Neural progenitor cell (in vitro differentiated cells): ENCODE measurements around the gene ADCY2. TPM values are rescaled to one million over a fixed set of nuclear protein-coding genes. Genes with fewer than 3 reads are reported as not detected.

Source experiments
- DNase-seq: peaks from one replicate; pipeline ENCODE4 v3.0.0-alpha.2; 2016; ENCODE audit warnings: low spot score
- H2AFZ ChIP-seq: fragments of 200-600 bp; sonication (generic); replicated peaks from 2 replicates; pipeline ENCODE4 v1.6.1; 2016; ENCODE audit warnings: antibody characterized with exemption
- H3F3A ChIP-seq: fragments of 200-600 bp; sonication (generic); 2 replicates; pipeline ENCODE4 v1.6.1; 2016; ENCODE audit warnings: antibody characterized with exemption, low read depth
- H3K27ac ChIP-seq: fragments of 200-600 bp; sonication (generic); 2 replicates; pipeline ENCODE4 v1.5.1; 2016; ENCODE audit warnings: mild to moderate bottlenecking
- H3K27me3 ChIP-seq: fragments of 200-600 bp; sonication (generic); 2 replicates; pipeline ENCODE4 v1.6.1; 2016; ENCODE audit warnings: mild to moderate bottlenecking, moderate library complexity
- H3K36me3 ChIP-seq: fragments of 200-600 bp; sonication (generic); 2 replicates; pipeline ENCODE4 v1.5.1; 2016
- H3K4me1 ChIP-seq: fragments of 200-600 bp; sonication (generic); 2 replicates; pipeline ENCODE4 v1.6.1; 2016; ENCODE audit warnings: mixed run types
- H3K4me2 ChIP-seq: fragments of 200-600 bp; sonication (generic); 2 replicates; pipeline ENCODE4 v1.6.1; 2016
- H3K4me3 ChIP-seq: fragments of 200-600 bp; sonication (generic); 2 replicates; pipeline ENCODE4 v1.5.1; 2016
- H3K79me2 ChIP-seq: fragments of 200-600 bp; sonication (generic); 2 replicates; pipeline ENCODE4 v1.6.1; 2016; ENCODE audit warnings: low read depth
- H3K9ac ChIP-seq: fragments of 200-600 bp; sonication (generic); 2 replicates; pipeline ENCODE4 v1.6.1; 2016
- H3K9me3 ChIP-seq: fragments of 200-600 bp; sonication (generic); 2 replicates; pipeline ENCODE4 v1.5.1; 2016; ENCODE audit warnings: low read depth
- H4K20me1 ChIP-seq: fragments of 200-600 bp; sonication (generic); 2 replicates; pipeline ENCODE4 v1.6.1; 2016; ENCODE audit warnings: low read depth
- H3K27ac Mint-ChIP-seq: 3 replicates; pipeline ENCODE4 v1.8.0; 2021; ENCODE audit warnings: mixed read lengths
- H3K27me3 Mint-ChIP-seq: 2 replicates; pipeline ENCODE4 v1.8.0; 2022; ENCODE audit warnings: low read depth, mild to moderate bottlenecking, inconsistent platforms, moderate library complexity, mixed read lengths; ENCODE audit not compliant: insufficient read depth
- H3K36me3 Mint-ChIP-seq: 3 replicates; pipeline ENCODE4 v1.8.0; 2021; ENCODE audit warnings: mixed read lengths
- H3K4me1 Mint-ChIP-seq: 3 replicates; pipeline ENCODE4 v1.8.0; 2021; ENCODE audit warnings: mixed read lengths
- H3K4me3 Mint-ChIP-seq: 3 replicates; pipeline ENCODE4 v1.8.0; 2021; ENCODE audit warnings: mild to moderate bottlenecking, moderate library complexity, mixed read lengths
- H3K9me3 Mint-ChIP-seq: 3 replicates; pipeline ENCODE4 v1.8.0; 2020; ENCODE audit warnings: mixed read lengths
- CTCF ChIP-seq: fragments of 200-600 bp; sonication (generic); IDR thresholded peaks from 2 replicates; pipeline ENCODE4 v1.5.1; 2017; ENCODE audit warnings: antibody characterized with exemption, mild to moderate bottlenecking
- EZH2 ChIP-seq: fragments of 200-600 bp; sonication (generic); IDR thresholded peaks from 2 replicates; pipeline ENCODE4 v1.6.1; 2017; ENCODE audit warnings: antibody characterized with exemption, mild to moderate bottlenecking, moderate library complexity
- EZH2phosphoT487 ChIP-seq: fragments of 200-600 bp; sonication (generic); IDR thresholded peaks from 2 replicates; pipeline ENCODE4 v1.6.1; 2017; ENCODE audit warnings: antibody characterized with exemption
- total RNA-seq: library from RNA; depleted of rRNA; stranded (reverse); fragments of >200 nt; gene quantifications from 2 replicates; pipeline ENCODE4 v1.2.3, GENCODE V29; 2015; ENCODE audit warnings: low replicate concordance

Gene ADCY2
- total RNA-seq, 1 donor from 2014 or later: 1.2 TPM

DNA sequence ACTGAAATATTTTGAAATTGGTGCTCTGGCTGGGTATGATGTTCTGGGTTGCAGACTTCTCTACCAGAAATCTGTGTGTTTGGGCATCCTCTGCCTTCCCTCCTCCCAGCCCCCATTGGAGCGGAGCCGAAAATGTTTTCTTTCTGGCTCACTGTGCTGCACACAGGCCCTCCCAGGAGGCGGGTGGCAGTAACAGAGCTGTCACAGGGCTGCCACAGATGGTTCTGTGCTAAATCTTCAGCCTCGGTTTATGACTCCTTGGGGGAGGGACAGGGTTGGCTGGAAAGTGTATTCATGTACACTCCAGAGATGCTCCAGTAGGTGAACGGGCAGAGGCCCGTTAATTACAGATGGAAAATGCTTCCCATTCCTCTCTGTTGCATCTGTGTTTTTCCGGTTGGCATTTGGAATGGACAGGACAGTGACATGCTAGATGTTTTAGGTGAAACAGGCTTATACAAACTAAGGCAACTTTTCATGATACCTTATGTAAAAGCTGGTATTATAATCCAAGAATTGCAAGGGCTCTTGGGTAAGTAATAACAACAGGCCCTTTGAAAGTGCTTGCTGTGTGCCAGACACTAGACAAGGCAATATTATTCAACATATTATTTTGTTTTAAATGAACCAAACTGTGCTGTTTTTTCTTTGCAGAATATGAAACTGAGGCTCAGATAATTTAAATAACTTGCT lies 180.2 kb downstream of the ADCY2 start:
- H3K4me3 ChIP-seq: no peak overlapping the region

GRCh38 chr5:7577381-7577780 lies 181.4 kb downstream of the ADCY2 start:
- H3K27me3 Mint-ChIP-seq: peaks cover 2% of the 10 kb centered on the region
- Histone ChIP-seq H3K27ac (no peak overlapping the region), H3K4me2 (no peak overlapping the region), H2AFZ (no peak overlapping the region), H4K20me1 (no peaks in the 10 kb centered on the region), H3K79me2 (no peaks in the 10 kb centered on the region), H3K9ac (no peak overlapping the region), H3K4me3 (no peak overlapping the region), H3K9me3 (no peaks in the 10 kb centered on the region), H3K27me3 (no peaks in the 10 kb centered on the region), H3K36me3 (no peaks in the 10 kb centered on the region), H3K4me1 (no peaks in the 10 kb centered on the region), H3F3A (no peaks in the 10 kb centered on the region)
- H3K27ac Mint-ChIP-seq: no peak overlapping the region
- no peak overlapping the region for H3K4me3 Mint-ChIP-seq
- H3K4me1 Mint-ChIP-seq: no peaks in the 10 kb centered on the region
- H3K36me3 Mint-ChIP-seq: no peaks in the 10 kb centered on the region
- TF ChIP-seq EZH2phosphoT487 (no peak), CTCF (no peak), EZH2 (no peak)
- no peaks in the 10 kb centered on the region for H3K9me3 Mint-ChIP-seq
- no peak for DNase-seq

More for the DNA sequence above, 180.2 kb downstream of the ADCY2 start:
- H4K20me1 ChIP-seq: no peaks in the 10 kb centered on the region
- Mint-ChIP-seq H3K27ac (no peak overlapping the region), H3K4me3 (no peak overlapping the region), H3K36me3 (no peaks in the 10 kb centered on the region), H3K4me1 (no peaks in the 10 kb centered on the region), H3K9me3 (no peaks in the 10 kb centered on the region), H3K27me3 (peaks cover 2% of the 10 kb centered on the region)
- no peaks in the 10 kb centered on the region for H3K9me3 ChIP-seq
- TF ChIP-seq EZH2 (no peak), EZH2phosphoT487 (no peak), CTCF (no peak)
- H2AFZ ChIP-seq: peak overlapping the region; percentile 64
- no peaks in the 10 kb centered on the region for H3K79me2 ChIP-seq
- no peaks in the 10 kb centered on the region for H3K36me3 ChIP-seq
- no peaks in the 10 kb centered on the region for H3F3A ChIP-seq
- DNase-seq: no peak
- no peak overlapping the region for H3K4me2 ChIP-seq
- H3K27me3 ChIP-seq: no peaks in the 10 kb centered on the region
- H3K4me1 ChIP-seq: no peaks in the 10 kb centered on the region
- no peak overlapping the region for H3K27ac ChIP-seq
- H3K9ac ChIP-seq: no peak overlapping the region

DNA sequence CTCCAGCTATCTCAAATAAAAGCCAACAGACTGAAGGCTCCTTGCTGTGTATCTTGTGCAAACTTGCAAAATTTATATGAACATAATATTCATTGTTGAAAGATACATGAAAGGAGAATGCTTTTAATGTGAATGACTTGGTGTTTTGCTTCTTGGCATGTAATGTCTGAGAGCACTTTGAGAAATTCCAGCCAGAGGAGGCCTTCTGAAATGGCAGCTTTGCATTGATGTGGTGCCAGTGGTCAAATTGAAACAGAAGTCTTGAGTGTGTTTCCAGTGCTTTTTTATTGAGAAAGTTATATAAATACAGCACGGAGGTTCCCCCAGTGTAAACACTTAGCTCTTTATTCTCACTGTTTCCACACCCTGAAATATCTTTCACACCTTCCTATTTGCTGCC lies 182.1 kb downstream of the ADCY2 start:
- no peak overlapping the region for H3K9ac ChIP-seq
- no peaks in the 10 kb centered on the region for H3K27me3 ChIP-seq
- H3F3A ChIP-seq: no peaks in the 10 kb centered on the region
- DNase-seq: no peak
- no peak overlapping the region for H2AFZ ChIP-seq
- no peaks in the 10 kb centered on the region for H3K9me3 ChIP-seq
- H3K27ac Mint-ChIP-seq: no peak overlapping the region
- no peaks in the 10 kb centered on the region for H3K9me3 Mint-ChIP-seq
- no peaks in the 10 kb centered on the region for H3K4me1 ChIP-seq
- H3K36me3 Mint-ChIP-seq: no peaks in the 10 kb centered on the region
- no peaks in the 10 kb centered on the region for H3K4me1 Mint-ChIP-seq
- H3K36me3 ChIP-seq: no peaks in the 10 kb centered on the region
- H3K27me3 Mint-ChIP-seq: peaks cover 2% of the 10 kb centered on the region
- H3K27ac ChIP-seq: no peak overlapping the region
- no peaks in the 10 kb centered on the region for H4K20me1 ChIP-seq
- H3K4me3 Mint-ChIP-seq: no peak overlapping the region
- H3K4me2 ChIP-seq: no peak overlapping the region
- no peak overlapping the region for H3K4me3 ChIP-seq
- TF ChIP-seq CTCF (no peak), EZH2 (no peak)
- no peaks in the 10 kb centered on the region for H3K79me2 ChIP-seq
